Loucy (cell line): Measurements from ENCODE around the gene KRT13.

Experiments
- EZH2phosphoT487 ChIP-seq: fragments of 200-600 bp; IDR thresholded peaks from 2 replicates; pipeline ENCODE4 v1.6.1; 2018; ENCODE audit warnings: antibody characterized with exemption, mild to moderate bottlenecking, moderate library complexity, borderline replicate concordance
- TF ChIP-seq, protein P1 (sequence below): fragments of 200-600 bp; sonication (generic); conservative IDR thresholded peaks from 2 replicates; pipeline ENCODE4 v1.5.1; 2014; ENCODE audit warnings: mild to moderate bottlenecking, antibody characterized with exemption, low read length

- TF ChIP-seq, protein P1, sequence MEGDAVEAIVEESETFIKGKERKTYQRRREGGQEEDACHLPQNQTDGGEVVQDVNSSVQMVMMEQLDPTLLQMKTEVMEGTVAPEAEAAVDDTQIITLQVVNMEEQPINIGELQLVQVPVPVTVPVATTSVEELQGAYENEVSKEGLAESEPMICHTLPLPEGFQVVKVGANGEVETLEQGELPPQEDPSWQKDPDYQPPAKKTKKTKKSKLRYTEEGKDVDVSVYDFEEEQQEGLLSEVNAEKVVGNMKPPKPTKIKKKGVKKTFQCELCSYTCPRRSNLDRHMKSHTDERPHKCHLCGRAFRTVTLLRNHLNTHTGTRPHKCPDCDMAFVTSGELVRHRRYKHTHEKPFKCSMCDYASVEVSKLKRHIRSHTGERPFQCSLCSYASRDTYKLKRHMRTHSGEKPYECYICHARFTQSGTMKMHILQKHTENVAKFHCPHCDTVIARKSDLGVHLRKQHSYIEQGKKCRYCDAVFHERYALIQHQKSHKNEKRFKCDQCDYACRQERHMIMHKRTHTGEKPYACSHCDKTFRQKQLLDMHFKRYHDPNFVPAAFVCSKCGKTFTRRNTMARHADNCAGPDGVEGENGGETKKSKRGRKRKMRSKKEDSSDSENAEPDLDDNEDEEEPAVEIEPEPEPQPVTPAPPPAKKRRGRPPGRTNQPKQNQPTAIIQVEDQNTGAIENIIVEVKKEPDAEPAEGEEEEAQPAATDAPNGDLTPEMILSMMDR: no peak
- TF ChIP-seq EZH2phosphoT487: no peak
Measured at GRCh38 chr17:41456204-41456603, 49.2 kb downstream of the KRT13 start.
